ENCODE measurements around the gene CD83. TPM values are rescaled to one million over a fixed set of nuclear protein-coding genes. Genes with fewer than 3 reads are reported as not detected.

The CD83 gene
- total and polyA plus RNA-seq, 2 experiments from 2014 or later: 6.2 to 6.6 TPM

- Histone ChIP-seq H3K27ac (peak overlapping the region; percentile 19), H4K20me1 (ENCODE audit: insufficient read depth, poor library complexity, severe bottlenecking) (no peaks in the 10 kb centered on the region), H3K4me2 (peak overlapping the region; percentile 31), H3K36me3 (replicated peaks; ENCODE audit: insufficient read depth, low read depth) (no peaks in the 10 kb centered on the region), H3K27me3 (no peaks in the 10 kb centered on the region), H3K79me2 (no peaks in the 10 kb centered on the region), H2AFZ (no peak overlapping the region), H3K4me1 (ENCODE audit: insufficient read depth) (peaks cover 9% of the 10 kb centered on the region), H3K9me2 (replicated peaks; ENCODE audit: insufficient read depth) (no peaks in the 10 kb centered on the region), H3K9me3 (ENCODE audit: low read depth) (no peaks in the 10 kb centered on the region), H3K4me3 (no peak overlapping the region)
- DNase-seq (ENCODE audit: low spot score): no peak
- TF ChIP-seq EZH2phosphoT487 (IDR thresholded peaks at IDR 0.05; ENCODE audit: low read depth, severe bottlenecking, unreplicated experiment): no peak
- TF ChIP-seq, protein P1, sequence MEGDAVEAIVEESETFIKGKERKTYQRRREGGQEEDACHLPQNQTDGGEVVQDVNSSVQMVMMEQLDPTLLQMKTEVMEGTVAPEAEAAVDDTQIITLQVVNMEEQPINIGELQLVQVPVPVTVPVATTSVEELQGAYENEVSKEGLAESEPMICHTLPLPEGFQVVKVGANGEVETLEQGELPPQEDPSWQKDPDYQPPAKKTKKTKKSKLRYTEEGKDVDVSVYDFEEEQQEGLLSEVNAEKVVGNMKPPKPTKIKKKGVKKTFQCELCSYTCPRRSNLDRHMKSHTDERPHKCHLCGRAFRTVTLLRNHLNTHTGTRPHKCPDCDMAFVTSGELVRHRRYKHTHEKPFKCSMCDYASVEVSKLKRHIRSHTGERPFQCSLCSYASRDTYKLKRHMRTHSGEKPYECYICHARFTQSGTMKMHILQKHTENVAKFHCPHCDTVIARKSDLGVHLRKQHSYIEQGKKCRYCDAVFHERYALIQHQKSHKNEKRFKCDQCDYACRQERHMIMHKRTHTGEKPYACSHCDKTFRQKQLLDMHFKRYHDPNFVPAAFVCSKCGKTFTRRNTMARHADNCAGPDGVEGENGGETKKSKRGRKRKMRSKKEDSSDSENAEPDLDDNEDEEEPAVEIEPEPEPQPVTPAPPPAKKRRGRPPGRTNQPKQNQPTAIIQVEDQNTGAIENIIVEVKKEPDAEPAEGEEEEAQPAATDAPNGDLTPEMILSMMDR (IDR thresholded peaks at IDR 0.05; ENCODE audit: poor library complexity): no peak
- TF ChIP-seq EZH2 (IDR thresholded peaks at IDR 0.05; ENCODE audit: borderline replicate concordance): no peak
- 80% methylated on average over 10 of the region's 10 CpGs for WGBS (ENCODE audit: low lambda C conversion rate, missing lambda C conversion rate)
These were observed 14.8 kb downstream of the CD83 start for GRCh38 chr6:14132244-14132920.

DNA sequence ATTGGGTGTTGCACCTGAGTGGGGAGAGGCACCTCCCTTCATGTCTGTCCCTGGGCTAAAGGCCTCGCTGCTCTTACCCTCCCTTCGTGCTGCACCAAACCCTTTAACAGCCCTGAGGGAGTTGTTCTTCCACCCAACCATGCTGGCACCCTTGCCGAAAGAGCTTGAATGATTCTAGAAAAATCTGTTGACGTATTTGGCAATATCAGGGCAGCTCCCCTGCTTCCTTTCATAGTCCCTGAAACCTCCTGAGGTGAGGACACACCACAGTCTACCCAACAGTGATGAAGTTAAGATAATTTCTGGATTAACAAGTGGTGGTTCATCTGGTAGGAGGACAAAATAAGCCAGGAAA is 15.3 kb downstream of the CD83 start:
- 98% methylated on average over 4 of the region's 4 CpGs for whole genome bisulfite sequencing (ENCODE audit: low lambda C conversion rate, missing lambda C conversion rate)
- Histone ChIP-seq H3K27me3 (no peaks in the 10 kb centered on the region), H3K4me2 (no peak overlapping the region), H3K79me2 (no peaks in the 10 kb centered on the region), H3K9me3 (ENCODE audit: low read depth) (no peaks in the 10 kb centered on the region), H3K4me3 (no peak overlapping the region), H3K9me2 (replicated peaks; ENCODE audit: insufficient read depth) (no peaks in the 10 kb centered on the region), H3K27ac (no peak overlapping the region), H2AFZ (no peak overlapping the region), H3K36me3 (replicated peaks; ENCODE audit: insufficient read depth, low read depth) (no peaks in the 10 kb centered on the region), H3K4me1 (ENCODE audit: insufficient read depth) (peaks cover 9% of the 10 kb centered on the region), H4K20me1 (ENCODE audit: insufficient read depth, poor library complexity, severe bottlenecking) (no peaks in the 10 kb centered on the region)
- DNase-seq (ENCODE audit: low spot score): no peak
- TF ChIP-seq, protein P1 (IDR thresholded peaks at IDR 0.05; ENCODE audit: poor library complexity): no peak
- no peak for TF ChIP-seq EZH2 (IDR thresholded peaks at IDR 0.05; ENCODE audit: borderline replicate concordance)
- no peak for TF ChIP-seq EZH2phosphoT487 (IDR thresholded peaks at IDR 0.05; ENCODE audit: low read depth, severe bottlenecking, unreplicated experiment)

DNA sequence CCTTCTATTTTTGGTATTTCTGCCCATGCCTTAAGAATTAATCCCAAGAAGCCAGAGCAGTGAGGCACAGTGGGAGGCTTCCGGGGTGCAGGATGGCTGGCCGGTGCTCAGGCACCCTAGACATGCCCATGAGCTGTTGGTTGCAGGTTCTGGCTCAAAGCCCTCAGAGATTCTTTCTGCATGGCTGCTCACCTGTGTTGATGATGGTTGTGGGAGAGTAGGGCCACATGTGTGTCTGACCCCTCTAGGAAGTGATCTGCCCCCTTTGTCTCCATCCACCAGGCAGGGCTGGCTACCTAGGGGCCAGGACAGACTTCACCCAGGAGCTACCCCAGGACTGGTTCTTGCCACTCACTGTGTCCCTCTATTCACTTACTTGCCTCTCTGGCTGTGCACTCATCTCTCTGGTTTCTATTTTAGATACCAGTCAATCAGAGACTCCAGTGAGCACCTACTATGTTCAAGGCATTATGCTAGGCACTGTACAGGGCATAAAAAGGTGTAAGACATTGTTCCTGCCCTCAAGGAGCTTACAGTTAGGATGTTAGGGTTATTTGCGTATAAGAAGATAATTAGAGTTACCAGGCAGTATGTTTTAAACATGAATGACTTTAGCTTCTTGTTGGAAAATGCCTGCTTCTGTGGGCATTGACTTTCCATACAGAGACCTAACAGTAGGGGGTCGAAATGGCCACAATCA is 16.8 kb downstream of the CD83 start:
- Histone ChIP-seq H3K4me2 (no peak overlapping the region), H3K4me1 (ENCODE audit: insufficient read depth) (peaks cover 5% of the 10 kb centered on the region), H4K20me1 (ENCODE audit: insufficient read depth, poor library complexity, severe bottlenecking) (no peaks in the 10 kb centered on the region), H3K36me3 (replicated peaks; ENCODE audit: insufficient read depth, low read depth) (no peaks in the 10 kb centered on the region), H3K27me3 (no peaks in the 10 kb centered on the region), H3K27ac (no peak overlapping the region), H3K79me2 (no peaks in the 10 kb centered on the region), H3K4me3 (no peak overlapping the region), H2AFZ (no peak overlapping the region), H3K9me3 (ENCODE audit: low read depth) (no peaks in the 10 kb centered on the region), H3K9me2 (replicated peaks; ENCODE audit: insufficient read depth) (no peaks in the 10 kb centered on the region)
- no peak for DNase-seq (ENCODE audit: low spot score)
- 87% methylated on average over 4 of the region's 4 CpGs for WGBS (ENCODE audit: low lambda C conversion rate, missing lambda C conversion rate)
- no peak for TF ChIP-seq EZH2 (IDR thresholded peaks at IDR 0.05; ENCODE audit: borderline replicate concordance)
- TF ChIP-seq EZH2phosphoT487 (IDR thresholded peaks at IDR 0.05; ENCODE audit: low read depth, severe bottlenecking, unreplicated experiment): no peak
- TF ChIP-seq, protein P1 (IDR thresholded peaks at IDR 0.05; ENCODE audit: poor library complexity): no peak

All from hepatocyte (in vitro differentiated cells).